ENCODE results near the gene DYNC1I1. TPM values are rescaled to one million over a fixed set of nuclear protein-coding genes. Genes with fewer than 3 reads are reported as not detected.

The DYNC1I1 gene
- total RNA-seq, 4 donors from 2014 or later = 7.8 to 21.3 (median 11.6) TPM

GRCh38 chr7:96045919-96046318 is 273.6 kb downstream of the DYNC1I1 start:
- Histone ChIP-seq H3K27ac (no peak overlapping the region), H3K4me1 (no peaks in the 10 kb centered on the region), H3K36me3 (no peaks in the 10 kb centered on the region), H3K9me3 (no peaks in the 10 kb centered on the region), H3K27me3 (no peaks in the 10 kb centered on the region), H3K4me3 (no peak overlapping the region)
- intact Hi-C loops (cut with DNase I; ENCODE audit: low total_unique reads) (no loop called here), in situ Hi-C loops (cut with MboI; ENCODE audit: low sequenced_read_pairs in 4 of 4) (no loop called here)
- DNase-seq (no peak), ATAC-seq (no peak)
- TF ChIP-seq CTCF (IDR thresholded peaks at IDR 0.05 in 4 of 5, conservative IDR thresholded peaks at IDR 0.05 in 1 of 5) (no peak), POLR2A (IDR thresholded peaks at IDR 0.05) (no peak)

GRCh38 chr7:96052289-96052688 is 279.9 kb downstream of the DYNC1I1 start:
- no peak for DNase-seq
- in situ Hi-C loops (cut with MboI; ENCODE audit: low sequenced_read_pairs in 4 of 4) (loop anchor here in 1 of 4 donors (25.0 kb wide), 1 partner anchor 985 kb away; no protein-coding TSS in a partner anchor), intact Hi-C loops (cut with DNase I; ENCODE audit: low total_unique reads) (no loop called here)
- no peaks in the 10 kb centered on the region for H3K4me1 ChIP-seq
- no peak overlapping the region for H3K4me3 ChIP-seq
- TF ChIP-seq POLR2A (IDR thresholded peaks at IDR 0.05) = no peak
- no peak for TF ChIP-seq CTCF (IDR thresholded peaks at IDR 0.05 in 4 of 5, conservative IDR thresholded peaks at IDR 0.05 in 1 of 5)
- no peak for ATAC-seq
- no peak overlapping the region for H3K27ac ChIP-seq
- H3K27me3 ChIP-seq = no peaks in the 10 kb centered on the region
- H3K36me3 ChIP-seq = no peaks in the 10 kb centered on the region
- no peaks in the 10 kb centered on the region for H3K9me3 ChIP-seq

GRCh38 chr7:96052860-96053470 is 280.6 kb downstream of the DYNC1I1 start:
- no peak for TF ChIP-seq POLR2A (IDR thresholded peaks at IDR 0.05)
- TF ChIP-seq CTCF (IDR thresholded peaks at IDR 0.05 in 4 of 5, conservative IDR thresholded peaks at IDR 0.05 in 1 of 5) = no peak
- no peak for DNase-seq
- Histone ChIP-seq H3K36me3 (no peaks in the 10 kb centered on the region), H3K4me3 (no peak overlapping the region), H3K4me1 (no peaks in the 10 kb centered on the region), H3K9me3 (no peaks in the 10 kb centered on the region), H3K27ac (no peak overlapping the region), H3K27me3 (no peaks in the 10 kb centered on the region)
- ATAC-seq = no peak
- in situ Hi-C loops (cut with MboI; ENCODE audit: low sequenced_read_pairs in 4 of 4) = loop anchor here in 1 of 4 donors (25.0 kb wide), 1 partner anchor 984 kb away; no protein-coding TSS in a partner anchor
- intact Hi-C loops (cut with DNase I; ENCODE audit: low total_unique reads) = no loop called here

GRCh38 chr7:96055717-96056116 is 283.4 kb downstream of the DYNC1I1 start:
- Histone ChIP-seq H3K27me3 (no peaks in the 10 kb centered on the region), H3K27ac (no peak overlapping the region), H3K4me3 (no peak overlapping the region), H3K4me1 (no peaks in the 10 kb centered on the region), H3K9me3 (no peaks in the 10 kb centered on the region), H3K36me3 (no peaks in the 10 kb centered on the region)
- in situ Hi-C loops (cut with MboI; ENCODE audit: low sequenced_read_pairs in 4 of 4) (loop anchor here in 1 of 4 donors (25.0 kb wide), 1 partner anchor 982 kb away; no protein-coding TSS in a partner anchor), intact Hi-C loops (cut with DNase I; ENCODE audit: low total_unique reads) (no loop called here)
- TF ChIP-seq POLR2A (IDR thresholded peaks at IDR 0.05) (no peak), CTCF (IDR thresholded peaks at IDR 0.05 in 4 of 5, conservative IDR thresholded peaks at IDR 0.05 in 1 of 5) (no peak)
- DNase-seq = no peak
- no peak for ATAC-seq

Data from gastrocnemius medialis (tissue), 4 donors.